WTC11 (cell line): ENCODE data around the gene UQCRQ. TPM values are rescaled to one million over a fixed set of nuclear protein-coding genes. Genes with fewer than 3 reads are reported as not detected.

Source experiments
- ATAC-seq: fragments of 200-7000 bp; cut with Tn5 transposase; 2 replicates; pipeline ENCODE4 v1.10.0; 2021; ENCODE audit warnings: mild to moderate bottlenecking, moderate library complexity
- CTCF ChIA-PET: fragments of 300-600 bp; sonication (Branson Sonifier 250); formaldehyde crosslinking; loops from one replicate; lab custom pipeline; 2021; ENCODE audit warnings: antibody characterized with exemption; lab: Charles Lee
- POLR2A ChIA-PET: fragments of 350-600 bp; sonication (Branson Sonifier 250); formaldehyde crosslinking; loops from one replicate; lab custom pipeline; 2021; ENCODE audit warnings: antibody characterized with exemption; lab: Charles Lee
- DNase-seq: peaks from one replicate; pipeline ENCODE4 v3.0.0; 2021; ENCODE audit warnings: low spot score
- H3K27ac Mint-ChIP-seq: 2 replicates; pipeline ENCODE4 v1.8.0; 2021; ENCODE audit warnings: mixed read lengths
- H3K27me3 Mint-ChIP-seq: 2 replicates; pipeline ENCODE4 v1.8.0; 2021; ENCODE audit warnings: low read depth, mild to moderate bottlenecking, moderate library complexity, mixed read lengths
- H3K36me3 Mint-ChIP-seq: 2 replicates; pipeline ENCODE4 v1.8.0; 2021; ENCODE audit warnings: mixed read lengths
- H3K4me1 Mint-ChIP-seq: 2 replicates; pipeline ENCODE4 v1.8.0; 2022; ENCODE audit warnings: mixed read lengths
- H3K4me3 Mint-ChIP-seq: 2 replicates; pipeline ENCODE4 v1.8.0; 2021; ENCODE audit warnings: mild to moderate bottlenecking, moderate library complexity, mixed read lengths
- H3K9me3 Mint-ChIP-seq: 2 replicates; pipeline ENCODE4 v1.8.0; 2021; ENCODE audit warnings: mixed read lengths
- AFF4 ChIP-seq: sonication (generic); formaldehyde crosslinking; IDR thresholded peaks from 2 replicates; pipeline ENCODE4 v1.8.1; 2023; ENCODE audit warnings: mild to moderate bottlenecking, missing genetic modification reagents, borderline replicate concordance
- CREM ChIP-seq: sonication (generic); formaldehyde crosslinking; IDR thresholded peaks from 2 replicates; pipeline ENCODE4 v1.8.1; 2022; ENCODE audit warnings: mild to moderate bottlenecking, missing genetic modification reagents, moderate library complexity
- E2F4 ChIP-seq: sonication (generic); formaldehyde crosslinking; IDR thresholded peaks from 2 replicates; pipeline ENCODE4 v1.8.1; 2022; ENCODE audit warnings: low read depth, mild to moderate bottlenecking, moderate library complexity, missing genetic modification reagents, borderline replicate concordance
- EMX1 ChIP-seq: fragments of 250-450 bp; sonication (Bioruptor Pico); IDR thresholded peaks from 2 replicates; pipeline ENCODE4 v1.8.0; 2021; ENCODE audit warnings: mild to moderate bottlenecking
- ERG ChIP-seq: fragments of 250-450 bp; sonication (Bioruptor Pico); IDR thresholded peaks from 2 replicates; pipeline ENCODE4 v1.8.0; 2021; ENCODE audit warnings: mild to moderate bottlenecking
- FOXJ3 ChIP-seq: sonication (generic); formaldehyde crosslinking; IDR thresholded peaks from 2 replicates; pipeline ENCODE4 v1.9.0; 2021; ENCODE audit warnings: missing genetic modification reagents, mild to moderate bottlenecking, borderline replicate concordance
- FOXK1 ChIP-seq: sonication (generic); formaldehyde crosslinking; IDR thresholded peaks from 2 replicates; pipeline ENCODE4 v1.8.0; 2022; ENCODE audit warnings: mild to moderate bottlenecking, moderate library complexity, missing genetic modification reagents
- HMGA2 ChIP-seq: fragments of 250-450 bp; sonication (Bioruptor Pico); IDR thresholded peaks from 2 replicates; pipeline ENCODE4 v1.4.0; 2021; ENCODE audit warnings: mild to moderate bottlenecking, moderate library complexity
- MAX ChIP-seq: sonication (generic); formaldehyde crosslinking; IDR thresholded peaks from 2 replicates; pipeline ENCODE4 v1.8.0; 2022; ENCODE audit warnings: mild to moderate bottlenecking, missing genetic modification reagents
- NR3C1 ChIP-seq: sonication (generic); formaldehyde crosslinking; conservative IDR thresholded peaks from 2 replicates; pipeline ENCODE4 v1.8.1; 2023; ENCODE audit warnings: low read depth, mild to moderate bottlenecking, missing genetic modification reagents
- RELA ChIP-seq: sonication (generic); formaldehyde crosslinking; IDR thresholded peaks from 2 replicates; pipeline ENCODE4 v1.8.1; 2022; ENCODE audit warnings: missing genetic modification reagents, mild to moderate bottlenecking, borderline replicate concordance
- SMAD3 ChIP-seq: sonication (generic); formaldehyde crosslinking; IDR thresholded peaks from 2 replicates; pipeline ENCODE4 v1.8.0; 2022; ENCODE audit warnings: missing genetic modification reagents, mild to moderate bottlenecking, borderline replicate concordance
- TP53 ChIP-seq: sonication (generic); formaldehyde crosslinking; IDR thresholded peaks from 2 replicates; pipeline ENCODE4 v1.8.1; 2023; ENCODE audit warnings: mild to moderate bottlenecking, missing genetic modification reagents
- USF2 ChIP-seq: sonication (generic); formaldehyde crosslinking; IDR thresholded peaks from 2 replicates; pipeline ENCODE4 v1.8.1; 2023; ENCODE audit warnings: mild to moderate bottlenecking, missing genetic modification reagents, moderate library complexity
- ZMAT4 ChIP-seq: fragments of 250-450 bp; sonication (Bioruptor Pico); IDR thresholded peaks from 2 replicates; pipeline ENCODE4 v1.9.0; 2021; ENCODE audit warnings: mild to moderate bottlenecking
- ZNF219 ChIP-seq: sonication (generic); formaldehyde crosslinking; IDR thresholded peaks from 2 replicates; pipeline ENCODE4 v1.8.0; 2023; ENCODE audit warnings: missing genetic modification reagents, mild to moderate bottlenecking, borderline replicate concordance
- ZNF317 ChIP-seq: sonication (generic); formaldehyde crosslinking; IDR thresholded peaks from 2 replicates; pipeline ENCODE4 v1.8.1; 2023; ENCODE audit warnings: low read depth, mild to moderate bottlenecking, moderate library complexity, missing genetic modification reagents, borderline replicate concordance
- ZNF396 ChIP-seq: fragments of 250-450 bp; sonication (Bioruptor Pico); IDR thresholded peaks from 2 replicates; pipeline ENCODE4 v1.8.0; 2021; ENCODE audit warnings: mild to moderate bottlenecking, moderate library complexity, borderline replicate concordance
- ZNF423 ChIP-seq: fragments of 250-450 bp; sonication (Bioruptor Pico); IDR thresholded peaks from 2 replicates; pipeline ENCODE4 v2.1.2; 2022; ENCODE audit warnings: mild to moderate bottlenecking, moderate library complexity
- ZNF532 ChIP-seq: fragments of 250-450 bp; sonication (Bioruptor Pico); IDR thresholded peaks from 2 replicates; pipeline ENCODE4 v1.9.0; 2021; ENCODE audit warnings: mild to moderate bottlenecking, borderline replicate concordance
- total RNA-seq: library from RNA; stranded (reverse); gene quantifications from 3 replicates; pipeline ENCODE4 v1.2.3, GENCODE V29; 2021

UQCRQ gene
- total RNA-seq, 1 experiment from 2014 or later = 256 TPM

GRCh38 chr5:132887283-132887682, 20.8 kb downstream of the UQCRQ start:
- Mint-ChIP-seq H3K36me3 (peaks cover 63% of the 10 kb centered on the region), H3K9me3 (no peaks in the 10 kb centered on the region), H3K27ac (no peak overlapping the region)

GRCh38 chr5:132889501-132889900, 23.1 kb downstream of the UQCRQ start:
- no peak for ATAC-seq
- CTCF ChIA-PET = no interaction called here
- TF ChIP-seq E2F4 (CRISPR knock-in tag) = no peak
- TF ChIP-seq ZNF532 (CRISPR knock-in tag) = no peak
- no peak for TF ChIP-seq ZMAT4 (CRISPR knock-in tag)

More at GRCh38 chr5:132887283-132887682, 20.8 kb downstream of the UQCRQ start:
- POLR2A ChIA-PET = no interaction called here
- DNase-seq (no peak), ATAC-seq (no peak)
- TF ChIP-seq E2F4 (CRISPR knock-in tag) (no peak), FOXJ3 (CRISPR knock-in tag) (no peak), SMAD3 (no peak), MAX (CRISPR knock-in tag) (no peak), NR3C1 (CRISPR knock-in tag) (no peak), USF2 (CRISPR knock-in tag) (no peak), AFF4 (CRISPR knock-in tag) (no peak), ZNF396 (CRISPR knock-in tag) (no peak), ERG (CRISPR knock-in tag) (no peak), ZNF219 (CRISPR knock-in tag) (no peak), ZNF317 (no peak), HMGA2 (CRISPR knock-in tag) (no peak), EMX1 (CRISPR knock-in tag) (no peak), CREM (CRISPR knock-in tag) (no peak), RELA (CRISPR knock-in tag) (no peak), TP53 (CRISPR knock-in tag) (no peak), FOXK1 (CRISPR knock-in tag) (no peak), ZNF423 (CRISPR knock-in tag) (no peak)
- Mint-ChIP-seq H3K4me1 (no peaks in the 10 kb centered on the region), H3K4me3 (no peak overlapping the region), H3K27me3 (no peaks in the 10 kb centered on the region)
- CTCF ChIA-PET = no interaction called here

More at GRCh38 chr5:132889501-132889900, 23.1 kb downstream of the UQCRQ start:
- Mint-ChIP-seq H3K27me3 (no peaks in the 10 kb centered on the region), H3K4me3 (no peak overlapping the region), H3K9me3 (no peaks in the 10 kb centered on the region), H3K27ac (no peak overlapping the region), H3K36me3 (peaks cover 62% of the 10 kb centered on the region), H3K4me1 (no peaks in the 10 kb centered on the region)
- POLR2A ChIA-PET = no interaction called here
- DNase-seq = no peak
